GM12878 (cell line): ENCODE data around the gene SHROOM2. TPM values are rescaled to one million over a fixed set of nuclear protein-coding genes. Genes with fewer than 3 reads are reported as not detected.

Source experiments
- ATAC-seq: fragments of 200-7000 bp; cut with Tn5 transposase; 3 replicates; pipeline ENCODE4 v1.9.1; 2020; ENCODE audit warnings: mild to moderate bottlenecking, moderate library complexity
- BruUV-seq: library from RNA; stranded (reverse); fragments of 400-500 nt; replicated peaks from 2 replicates; lab custom pipeline; 2021; lab: Mats Ljungman, UMichigan
- CTCF ChIA-PET: fragments of 300-600 bp; sonication (Branson Sonifier 250); formaldehyde crosslinking; extraction: SDS; loops from one replicate; lab custom pipeline; 2021; ENCODE audit warnings: inconsistent platforms; lab: Yijun Ruan, JAX
- POLR2A ChIA-PET: fragments of 350-600 bp; formaldehyde crosslinking; extraction: SDS; loops from one replicate; lab custom pipeline; 2021; ENCODE audit warnings: inconsistent platforms; lab: Charles Lee
- RAD21 ChIA-PET: fragments of 300-600 bp; sonication (Branson Sonifier 250); formaldehyde crosslinking; loops from one replicate; lab custom pipeline; 2023; ENCODE audit warnings: antibody characterized with exemption; ENCODE audit not compliant: unreplicated experiment; lab: Charles Lee
- SMC1A ChIA-PET: fragments of 300-600 bp; sonication (Branson Sonifier 250); formaldehyde crosslinking; loops from one replicate; lab custom pipeline; 2023; ENCODE audit not compliant: unreplicated experiment, uncharacterized antibody; lab: Charles Lee
- DNase-seq: peaks from one replicate; pipeline ENCODE4 v3.0.0-alpha.2; 2011; ENCODE audit warnings: low read depth, low spot score
- FAIRE-seq: peaks from 3 replicates; lab custom pipeline; 2011; peaks lifted over from hg19 to GRCh38; lab: Jason Lieb, UNC
- H2AFZ ChIP-seq: 2 replicates; pipeline ENCODE4 v1.6.0; 2011; ENCODE audit warnings: low read depth, low read length, control low read depth; ENCODE audit not compliant: control insufficient read depth
- H3K27ac ChIP-seq: 2 replicates; pipeline ENCODE4 v1.5.1; 2011; ENCODE audit warnings: control low read depth; ENCODE audit not compliant: control insufficient read depth, insufficient read depth
- H3K27me3 ChIP-seq, 2 experiments: replicated peaks in 1 of 2; 2 replicates each; pipeline versions ENCODE4 v1.6.0 to v1.6.1; 2011; ENCODE audit warnings: low read length in 1 of 2; ENCODE audit not compliant: control insufficient read depth in 2 of 2, insufficient read depth in 2 of 2
- H3K36me3 ChIP-seq, 2 experiments: 2 replicates each; pipeline ENCODE4 v1.5.1; 2011; ENCODE audit warnings: low read length in 1 of 2; ENCODE audit not compliant: control insufficient read depth in 2 of 2, insufficient read depth in 2 of 2
- H3K4me1 ChIP-seq: 2 replicates; pipeline ENCODE4 v1.6.1; 2011; ENCODE audit warnings: mild to moderate bottlenecking, low read length, moderate library complexity, mixed read lengths; ENCODE audit not compliant: control insufficient read depth, insufficient read depth
- H3K4me2 ChIP-seq: 2 replicates; pipeline ENCODE4 v1.6.0; 2011; ENCODE audit warnings: control low read depth; ENCODE audit not compliant: control insufficient read depth, insufficient read depth
- H3K4me3 ChIP-seq: fragments of 200-600 bp; sonication (generic); 2 replicates; pipeline ENCODE4 v1.5.1; 2016
- H3K79me2 ChIP-seq: 2 replicates; pipeline ENCODE4 v1.6.0; 2011; ENCODE audit warnings: low read length; ENCODE audit not compliant: control insufficient read depth, insufficient read depth
- H3K9ac ChIP-seq: 2 replicates; pipeline ENCODE4 v1.8.0; 2011; ENCODE audit warnings: low read length, control low read depth, mixed read lengths; ENCODE audit not compliant: control insufficient read depth, insufficient read depth
- H3K9me3 ChIP-seq: replicated peaks from 3 replicates; pipeline ENCODE4 v1.5.1; 2011; ENCODE audit warnings: mild to moderate bottlenecking, low read length; ENCODE audit not compliant: control insufficient read depth, insufficient read depth
- H4K20me1 ChIP-seq: 2 replicates; pipeline ENCODE4 v1.6.0; 2011; ENCODE audit not compliant: control insufficient read depth, insufficient read depth
- BACH1 ChIP-seq: fragments of 450-650 bp; IDR thresholded peaks from 2 replicates; pipeline ENCODE4 v1.6.1; 2017; ENCODE audit warnings: mild to moderate bottlenecking, borderline replicate concordance
- EP300 ChIP-seq, 2 experiments: fragments of 150-350 bp in 1 of 2; IDR thresholded peaks; 2 replicates each; pipeline ENCODE4 v1.6.1; 2011 to 2012; ENCODE audit warnings: low read depth in 2 of 2, low read length in 2 of 2, borderline replicate concordance in 1 of 2, improper control_type of control experiment in 1 of 2, inconsistent platforms in 1 of 2; ENCODE audit not compliant: control insufficient read depth in 1 of 2
- HCFC1 ChIP-seq: fragments of 150-350 bp; IDR thresholded peaks from 2 replicates; pipeline ENCODE4 v1.6.1; 2014; ENCODE audit warnings: low read length
- IRF4 ChIP-seq: IDR thresholded peaks from 2 replicates; pipeline ENCODE4 v1.6.1; 2011; ENCODE audit warnings: low read depth, low read length
- NKRF ChIP-seq: fragments of 450-650 bp; conservative IDR thresholded peaks from 2 replicates; pipeline ENCODE4 v1.6.1; 2017; ENCODE audit warnings: mild to moderate bottlenecking, moderate library complexity
- POU2F2 ChIP-seq: IDR thresholded peaks from 3 replicates; pipeline ENCODE4 v1.6.1; 2011; ENCODE audit warnings: low read depth, mild to moderate bottlenecking, low read length, borderline replicate concordance
- SMAD1 ChIP-seq: fragments of 450-650 bp; IDR thresholded peaks from 2 replicates; pipeline ENCODE4 v1.6.1; 2018; ENCODE audit warnings: mild to moderate bottlenecking, low read depth; ENCODE audit not compliant: partially characterized antibody
- SMARCA5 ChIP-seq: fragments of 450-650 bp; IDR thresholded peaks from 2 replicates; pipeline ENCODE4 v1.6.1; 2017; ENCODE audit warnings: mild to moderate bottlenecking
- SMC3 ChIP-seq: IDR thresholded peaks from 2 replicates; pipeline ENCODE4 v1.6.1; 2011; ENCODE audit warnings: low read length, improper control_type of control experiment, borderline replicate concordance
- TCF7 ChIP-seq: IDR thresholded peaks from 2 replicates; pipeline ENCODE4 v1.6.1; 2014; ENCODE audit warnings: antibody characterized with exemption, borderline replicate concordance
- ZNF207 ChIP-seq: fragments of 450-650 bp; IDR thresholded peaks from 2 replicates; pipeline ENCODE4 v1.6.1; 2014; ENCODE audit warnings: antibody characterized with exemption, mild to moderate bottlenecking, borderline replicate concordance
- WGBS: methylation state at CpG from one replicate; pipeline ENCODE4 v1.1.6; 2016; ENCODE audit warnings: low lambda C conversion rate; ENCODE audit not compliant: insufficient replicate concordance, insufficient coverage; ENCODE audit errors: missing lambda C conversion rate; 5-methylcytosine and 5-hydroxymethylcytosine counted together
- in situ Hi-C: fragments of 300-500 bp; cut with MboI; formaldehyde crosslinking; loops from 9 replicates; pipeline ENCODE4 v1.14.3; 2018; ENCODE audit warnings: mixed read lengths
- intact Hi-C: fragments of 100-400 bp; cut with micrococcal nuclease; formaldehyde crosslinking; loops from one replicate; pipeline ENCODE4 v1.14.2; 2022; ENCODE audit not compliant: unreplicated experiment
- polyA plus RNA-seq, 11 experiments: library from polyadenylated mRNA; depleted of rRNA in 4 of 11; unstranded in 6 of 11; stranded (reverse) in 5 of 11; fragments of >200 nt; fragmentation: Nextera tagmentation in 4 of 11; fragmentation: Illumina TruSeq in 1 of 11; extraction: Ambion mirVana in 4 of 11; extraction: Trizol in 1 of 11; gene quantifications; 1 replicate in 1 of 11; 2 replicates in 10 of 11; pipeline versions ENCODE4 v1.2.1 to v1.2.3, GENCODE V29; 2011 to 2016; ENCODE audit warnings: inconsistent platforms in 2 of 11, missing spikeins in 2 of 11, low read depth in 1 of 11
- total RNA-seq, 4 experiments: library from RNA; depleted of rRNA in 3 of 4; stranded (reverse); fragments of >200 nt in 3 of 4; fragmentation: Illumina TruSeq in 1 of 4; extraction: Trizol in 1 of 4; gene quantifications; 2 replicates each; pipeline versions ENCODE4 v1.2.1 to v1.2.3, GENCODE V29; 2013 to 2021
- TF ChIP-seq, protein P1 (sequence below): fragments of 450-650 bp; IDR thresholded peaks from 2 replicates; pipeline ENCODE4 v1.6.1; 2017; ENCODE audit warnings: antibody characterized with exemption, mild to moderate bottlenecking, moderate library complexity
- TF ChIP-seq, protein P2 (sequence below): fragments of 450-650 bp; IDR thresholded peaks from 2 replicates; pipeline ENCODE4 v1.6.1; 2014; ENCODE audit warnings: mild to moderate bottlenecking
- TF ChIP-seq, protein P3 (sequence below): IDR thresholded peaks from 2 replicates; pipeline ENCODE4 v1.6.1; 2011; ENCODE audit warnings: mild to moderate bottlenecking, low read depth, low read length, moderate library complexity; ENCODE audit not compliant: insufficient replicate concordance
- TF ChIP-seq, protein P4 (sequence below): fragments of 450-650 bp; IDR thresholded peaks from 2 replicates; pipeline ENCODE4 v1.6.1; 2018; ENCODE audit warnings: borderline replicate concordance, mild to moderate bottlenecking; ENCODE audit not compliant: partially characterized antibody

SHROOM2 gene
- total and polyA plus RNA-seq, 10 of the 15 experiments (the other 5 are each of a cell fraction or from before 2014, with no cell fraction given), result under 0.01 to 0.15 (median 0.09) TPM; not detected in 2

DNA sequence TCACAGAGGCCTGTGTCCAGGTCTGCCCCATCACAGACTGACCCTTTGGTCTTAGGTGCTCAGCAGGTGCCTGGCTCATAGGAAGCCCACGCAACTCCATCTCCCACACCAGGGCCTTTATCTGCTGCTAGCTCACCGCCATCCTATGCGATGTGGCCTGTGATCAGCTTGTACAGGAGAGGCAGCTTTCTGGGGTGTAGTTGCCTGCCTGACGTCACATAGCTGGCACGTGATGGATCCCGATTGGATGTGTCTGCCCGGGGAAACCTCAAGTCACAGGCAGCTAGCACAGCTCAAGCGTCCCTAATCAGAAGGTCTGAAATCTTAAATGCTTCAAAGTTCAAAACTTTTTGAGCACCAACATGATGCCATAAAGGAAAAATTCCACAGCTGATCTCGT lies 139.8 kb downstream of the SHROOM2 start:
- Histone ChIP-seq H3K27me3 (no peaks in the 10 kb centered on the region), H3K4me3 (no peak overlapping the region), H3K9me3 (no peaks in the 10 kb centered on the region; the same call in 2 of the 3 replicates), H3K27ac (no peak overlapping the region), H3K4me2 (no peak overlapping the region), H4K20me1 (no peaks in the 10 kb centered on the region), H3K9ac (no peak overlapping the region), H3K79me2 (no peaks in the 10 kb centered on the region), H3K36me3 (no peaks in the 10 kb centered on the region), H2AFZ (no peak overlapping the region), H3K4me1 (no peaks in the 10 kb centered on the region)
- intact Hi-C loops (no loop called here), in situ Hi-C loops (no loop called here)
- ChIA-PET SMC1A (no interaction called here), RAD21 (no interaction called here), POLR2A (no interaction called here), CTCF (no interaction called here)
- DNase-seq, result no peak
- no TSS peak for BruUV-seq
- no peak for ATAC-seq
- no peak for FAIRE-seq
- WGBS, result 71% methylated on average over 9 of the region's 9 CpGs
- TF ChIP-seq, protein P1, sequence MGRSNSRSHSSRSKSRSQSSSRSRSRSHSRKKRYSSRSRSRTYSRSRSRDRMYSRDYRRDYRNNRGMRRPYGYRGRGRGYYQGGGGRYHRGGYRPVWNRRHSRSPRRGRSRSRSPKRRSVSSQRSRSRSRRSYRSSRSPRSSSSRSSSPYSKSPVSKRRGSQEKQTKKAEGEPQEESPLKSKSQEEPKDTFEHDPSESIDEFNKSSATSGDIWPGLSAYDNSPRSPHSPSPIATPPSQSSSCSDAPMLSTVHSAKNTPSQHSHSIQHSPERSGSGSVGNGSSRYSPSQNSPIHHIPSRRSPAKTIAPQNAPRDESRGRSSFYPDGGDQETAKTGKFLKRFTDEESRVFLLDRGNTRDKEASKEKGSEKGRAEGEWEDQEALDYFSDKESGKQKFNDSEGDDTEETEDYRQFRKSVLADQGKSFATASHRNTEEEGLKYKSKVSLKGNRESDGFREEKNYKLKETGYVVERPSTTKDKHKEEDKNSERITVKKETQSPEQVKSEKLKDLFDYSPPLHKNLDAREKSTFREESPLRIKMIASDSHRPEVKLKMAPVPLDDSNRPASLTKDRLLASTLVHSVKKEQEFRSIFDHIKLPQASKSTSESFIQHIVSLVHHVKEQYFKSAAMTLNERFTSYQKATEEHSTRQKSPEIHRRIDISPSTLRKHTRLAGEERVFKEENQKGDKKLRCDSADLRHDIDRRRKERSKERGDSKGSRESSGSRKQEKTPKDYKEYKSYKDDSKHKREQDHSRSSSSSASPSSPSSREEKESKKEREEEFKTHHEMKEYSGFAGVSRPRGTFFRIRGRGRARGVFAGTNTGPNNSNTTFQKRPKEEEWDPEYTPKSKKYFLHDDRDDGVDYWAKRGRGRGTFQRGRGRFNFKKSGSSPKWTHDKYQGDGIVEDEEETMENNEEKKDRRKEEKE, result no peak
- TF ChIP-seq, protein P2, sequence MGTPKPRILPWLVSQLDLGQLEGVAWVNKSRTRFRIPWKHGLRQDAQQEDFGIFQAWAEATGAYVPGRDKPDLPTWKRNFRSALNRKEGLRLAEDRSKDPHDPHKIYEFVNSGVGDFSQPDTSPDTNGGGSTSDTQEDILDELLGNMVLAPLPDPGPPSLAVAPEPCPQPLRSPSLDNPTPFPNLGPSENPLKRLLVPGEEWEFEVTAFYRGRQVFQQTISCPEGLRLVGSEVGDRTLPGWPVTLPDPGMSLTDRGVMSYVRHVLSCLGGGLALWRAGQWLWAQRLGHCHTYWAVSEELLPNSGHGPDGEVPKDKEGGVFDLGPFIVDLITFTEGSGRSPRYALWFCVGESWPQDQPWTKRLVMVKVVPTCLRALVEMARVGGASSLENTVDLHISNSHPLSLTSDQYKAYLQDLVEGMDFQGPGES, result no peak
- no peak for TF ChIP-seq SMC3
- no peak for TF ChIP-seq ZNF207
- no peak for TF ChIP-seq HCFC1
- no peak for TF ChIP-seq NKRF
- no peak for TF ChIP-seq SMARCA5
- no peak for TF ChIP-seq SMAD1
- no peak for TF ChIP-seq TCF7
- TF ChIP-seq, protein P3, sequence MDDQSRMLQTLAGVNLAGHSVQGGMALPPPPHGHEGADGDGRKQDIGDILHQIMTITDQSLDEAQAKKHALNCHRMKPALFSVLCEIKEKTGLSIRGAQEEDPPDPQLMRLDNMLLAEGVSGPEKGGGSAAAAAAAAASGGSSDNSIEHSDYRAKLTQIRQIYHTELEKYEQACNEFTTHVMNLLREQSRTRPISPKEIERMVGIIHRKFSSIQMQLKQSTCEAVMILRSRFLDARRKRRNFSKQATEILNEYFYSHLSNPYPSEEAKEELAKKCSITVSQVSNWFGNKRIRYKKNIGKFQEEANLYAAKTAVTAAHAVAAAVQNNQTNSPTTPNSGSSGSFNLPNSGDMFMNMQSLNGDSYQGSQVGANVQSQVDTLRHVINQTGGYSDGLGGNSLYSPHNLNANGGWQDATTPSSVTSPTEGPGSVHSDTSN, result no peak
- TF ChIP-seq, protein P4, sequence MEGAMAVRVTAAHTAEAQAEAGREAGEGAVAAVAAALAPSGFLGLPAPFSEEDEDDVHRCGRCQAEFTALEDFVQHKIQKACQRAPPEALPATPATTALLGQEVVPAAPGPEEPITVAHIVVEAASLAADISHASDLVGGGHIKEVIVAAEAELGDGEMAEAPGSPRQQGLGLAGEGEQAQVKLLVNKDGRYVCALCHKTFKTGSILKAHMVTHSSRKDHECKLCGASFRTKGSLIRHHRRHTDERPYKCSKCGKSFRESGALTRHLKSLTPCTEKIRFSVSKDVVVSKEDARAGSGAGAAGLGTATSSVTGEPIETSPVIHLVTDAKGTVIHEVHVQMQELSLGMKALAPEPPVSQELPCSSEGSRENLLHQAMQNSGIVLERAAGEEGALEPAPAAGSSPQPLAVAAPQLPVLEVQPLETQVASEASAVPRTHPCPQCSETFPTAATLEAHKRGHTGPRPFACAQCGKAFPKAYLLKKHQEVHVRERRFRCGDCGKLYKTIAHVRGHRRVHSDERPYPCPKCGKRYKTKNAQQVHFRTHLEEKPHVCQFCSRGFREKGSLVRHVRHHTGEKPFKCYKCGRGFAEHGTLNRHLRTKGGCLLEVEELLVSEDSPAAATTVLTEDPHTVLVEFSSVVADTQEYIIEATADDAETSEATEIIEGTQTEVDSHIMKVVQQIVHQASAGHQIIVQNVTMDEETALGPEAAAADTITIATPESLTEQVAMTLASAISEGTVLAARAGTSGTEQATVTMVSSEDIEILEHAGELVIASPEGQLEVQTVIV, result no peak
- TF ChIP-seq IRF4, result no peak
- TF ChIP-seq BACH1, result no peak
- TF ChIP-seq EP300 (IDR thresholded peaks at IDR 0.05; ENCODE audit: borderline replicate concordance in 1 of 2, control insufficient read depth in 1 of 2, low read depth in 2 of 2, low read length in 2 of 2), result no peak
- no peak for TF ChIP-seq POU2F2
